HPDE6-E6E7 (cell line): ENCODE data around the gene CHRNA7.
"Not testable (repeated sequence)": the region's sequence is repeated elsewhere in the genome, so short reads cannot be mapped to it uniquely, and the experiment has no call there.

Source experiments
- DNase-seq: peaks from one replicate; pipeline ENCODE4 v3.0.0; 2011; ENCODE audit warnings: missing footprints; ENCODE audit errors: extremely low spot score

Gene CHRNA7

DNA sequence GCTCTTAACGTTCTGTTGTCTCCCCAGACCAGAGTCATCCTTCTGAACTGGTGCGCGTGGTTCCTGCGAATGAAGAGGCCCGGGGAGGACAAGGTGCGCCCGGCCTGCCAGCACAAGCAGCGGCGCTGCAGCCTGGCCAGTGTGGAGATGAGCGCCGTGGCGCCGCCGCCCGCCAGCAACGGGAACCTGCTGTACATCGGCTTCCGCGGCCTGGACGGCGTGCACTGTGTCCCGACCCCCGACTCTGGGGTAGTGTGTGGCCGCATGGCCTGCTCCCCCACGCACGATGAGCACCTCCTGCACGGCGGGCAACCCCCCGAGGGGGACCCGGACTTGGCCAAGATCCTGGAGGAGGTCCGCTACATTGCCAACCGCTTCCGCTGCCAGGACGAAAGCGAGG is 137.6 kb downstream of the CHRNA7 start:
- DNase-seq: not testable (repeated sequence)

DNA sequence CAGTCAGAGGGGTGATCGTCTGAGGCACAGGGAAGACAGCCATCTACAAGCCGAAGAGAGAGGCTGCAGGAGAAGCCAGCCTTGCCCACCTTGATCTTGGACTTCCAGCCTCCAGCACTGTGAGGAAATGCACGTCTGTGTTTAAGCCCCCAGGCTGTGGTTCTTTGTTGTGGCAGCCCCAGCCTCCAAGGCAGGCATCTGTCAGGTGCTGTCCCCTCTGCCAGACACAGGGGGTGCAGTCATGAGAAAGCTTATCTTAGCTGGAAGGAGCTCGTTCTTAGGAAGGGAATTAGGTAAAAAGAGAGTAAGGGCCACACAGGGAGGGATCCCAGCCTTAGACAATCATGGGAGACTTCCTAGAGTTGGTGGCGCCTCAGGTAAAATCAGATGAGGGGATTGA is 150.3 kb downstream of the CHRNA7 start:
- not testable (repeated sequence) for DNase-seq

DNA sequence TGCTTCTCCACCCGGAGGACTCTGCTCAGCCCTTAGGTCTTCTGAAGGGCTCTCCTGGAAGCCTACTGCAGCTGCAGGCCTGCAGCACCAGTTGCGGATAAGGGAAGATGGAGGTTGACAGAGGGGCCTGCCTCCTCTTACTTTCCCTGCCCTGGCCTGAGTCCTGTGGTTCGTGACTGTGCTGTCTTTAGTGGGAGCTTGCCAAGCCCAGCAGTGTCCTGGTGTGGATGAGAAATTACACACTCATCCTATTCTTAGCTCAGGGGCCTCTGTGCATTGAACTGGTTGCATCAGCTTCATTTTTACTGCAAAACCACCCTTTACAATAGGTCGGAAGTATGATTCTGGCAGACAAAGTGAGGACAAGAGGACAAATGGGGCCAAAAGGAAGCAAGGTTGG is 163.5 kb downstream of the CHRNA7 start:
- DNase-seq: not testable (repeated sequence)

DNA sequence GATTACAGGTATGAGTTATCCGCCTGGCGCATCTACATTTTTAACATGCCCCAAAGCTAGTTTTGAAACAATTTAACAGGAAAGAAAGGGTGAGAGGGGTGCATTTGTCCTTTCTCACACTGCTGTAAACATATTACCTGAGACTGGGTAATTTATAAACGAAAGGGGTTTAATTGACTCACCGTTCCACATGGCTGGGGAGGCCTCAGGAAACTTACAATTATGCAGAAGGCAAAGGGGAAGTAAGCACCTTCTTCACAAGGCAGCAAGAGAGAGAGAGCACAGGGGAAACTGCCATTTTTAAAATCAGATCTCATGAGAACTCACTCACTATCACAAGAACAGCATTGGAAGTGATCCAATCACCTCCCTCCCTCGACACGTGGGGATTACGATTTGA is 165.9 kb downstream of the CHRNA7 start:
- DNase-seq: not testable (repeated sequence)

DNA sequence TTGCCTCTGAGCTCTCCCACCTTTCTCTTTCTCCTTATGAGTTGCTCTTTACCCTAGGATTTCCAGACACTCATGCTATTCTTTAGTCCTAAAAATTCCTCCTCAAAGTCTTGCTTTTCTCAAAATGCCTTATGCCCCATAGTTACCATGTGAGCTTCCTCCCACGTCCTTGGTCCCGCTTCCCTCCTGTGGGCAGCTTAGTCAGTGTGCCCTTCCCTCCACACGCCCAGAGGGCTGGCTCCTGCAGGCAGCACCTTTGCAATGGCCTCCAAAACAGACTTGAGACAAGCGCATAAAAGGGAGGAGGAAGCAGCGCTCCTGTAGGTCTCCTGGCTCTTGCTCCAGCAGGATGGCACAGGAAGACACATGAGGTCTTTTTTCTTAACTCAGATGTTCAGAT is 168.6 kb downstream of the CHRNA7 start:
- DNase-seq: not testable (repeated sequence)

DNA sequence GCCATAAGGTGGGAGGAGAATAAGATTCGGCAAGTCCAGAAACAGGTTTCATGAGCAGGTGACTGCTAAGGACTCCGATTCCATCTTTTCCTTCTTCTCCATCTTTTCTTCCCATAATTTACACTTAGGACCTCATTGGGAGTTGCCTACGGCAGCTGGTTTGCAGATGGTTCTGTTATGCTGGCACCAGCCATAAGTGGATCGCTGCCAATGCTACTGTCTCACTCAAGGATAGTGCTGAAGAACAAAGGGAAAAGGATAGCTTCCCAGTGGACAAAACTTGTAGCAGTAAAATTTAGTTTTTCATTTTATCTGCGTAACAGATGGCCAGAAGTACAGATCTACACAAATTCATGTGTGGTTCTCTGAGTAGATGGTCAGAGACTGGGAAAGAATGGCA is 178.8 kb downstream of the CHRNA7 start:
- DNase-seq: not testable (repeated sequence)

DNA sequence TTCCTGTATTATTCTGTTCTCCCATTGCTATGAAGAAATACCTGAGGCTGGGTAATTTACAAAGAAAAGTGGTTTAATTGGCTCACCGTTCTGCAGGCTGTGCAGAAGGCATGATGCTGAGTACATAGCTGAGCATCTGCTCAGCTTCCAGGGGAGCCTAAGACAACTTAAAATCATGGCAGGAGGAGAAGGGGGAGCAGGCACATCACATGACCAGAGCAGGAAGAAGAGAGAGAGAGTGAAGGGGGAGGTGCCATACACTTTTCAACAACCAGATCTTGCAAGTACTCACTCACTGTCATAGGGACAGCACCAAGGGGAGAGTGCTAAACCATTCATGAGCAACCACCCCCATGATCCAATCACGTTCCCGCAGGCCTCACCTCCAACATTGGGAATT is 188.4 kb downstream of the CHRNA7 start:
- no peak for DNase-seq
